H1 (cell line): Measurements from ENCODE around the gene RERG. TPM values are rescaled to one million over a fixed set of nuclear protein-coding genes. Genes with fewer than 3 reads are reported as not detected.

Source experiments
- CTCF ChIA-PET: fragments of 300-600 bp; sonication (Branson Sonifier 250); formaldehyde crosslinking; loops from one replicate; lab custom pipeline; 2021; ENCODE audit not compliant: partially characterized antibody; lab: Charles Lee
- POLR2A ChIA-PET: fragments of 300-600 bp; sonication (Branson Sonifier 250); formaldehyde crosslinking; loops from one replicate; lab custom pipeline; 2021; ENCODE audit warnings: inconsistent platforms; ENCODE audit not compliant: partially characterized antibody; lab: Charles Lee
- DNase-seq, 2 experiments: peaks; one replicate each; pipeline versions ENCODE4 v3.0.0 to v3.0.0-alpha.2; 2010 to 2022; ENCODE audit warnings: low spot score in 2 of 2, low read depth in 1 of 2, mixed read lengths in 1 of 2
- FAIRE-seq: peaks from 2 replicates; lab custom pipeline; 2011; peaks lifted over from hg19 to GRCh38; lab: Jason Lieb, UNC
- H2AFZ ChIP-seq: 2 replicates; pipeline ENCODE4 v1.8.1; 2012; ENCODE audit warnings: low read length, inconsistent platforms
- H2AK5ac ChIP-seq: 2 replicates; pipeline ENCODE4 v1.6.1; 2013; ENCODE audit warnings: low read depth, low read length
- H2BK120ac ChIP-seq: replicated peaks from 2 replicates; pipeline ENCODE3; 2013; ENCODE audit warnings: low read depth, low read length, inconsistent platforms
- H2BK12ac ChIP-seq: 2 replicates; pipeline ENCODE4 v1.6.1; 2013; ENCODE audit warnings: low read depth, low read length
- H2BK15ac ChIP-seq: 2 replicates; pipeline ENCODE4 v1.6.1; 2013; ENCODE audit warnings: low read length
- H2BK20ac ChIP-seq: 2 replicates; pipeline ENCODE4 v1.6.1; 2013; ENCODE audit warnings: low read length
- H2BK5ac ChIP-seq: 2 replicates; pipeline ENCODE4 v1.6.1; 2013; ENCODE audit warnings: low read depth, low read length
- H3K14ac ChIP-seq: 2 replicates; pipeline ENCODE4 v1.6.1; 2013; ENCODE audit warnings: inconsistent platforms; ENCODE audit not compliant: insufficient read length
- H3K18ac ChIP-seq: 2 replicates; pipeline ENCODE4 v1.6.1; 2013; ENCODE audit warnings: low read length; ENCODE audit errors: extremely low read depth
- H3K23ac ChIP-seq: 2 replicates; pipeline ENCODE4 v1.6.1; 2013; ENCODE audit warnings: inconsistent platforms; ENCODE audit not compliant: insufficient read length
- H3K23me2 ChIP-seq: 2 replicates; pipeline ENCODE4 v1.6.1; 2013; ENCODE audit warnings: low read depth, low read length
- H3K27ac ChIP-seq: 2 replicates; pipeline ENCODE4 v1.6.1; 2011; ENCODE audit warnings: low read depth, low read length, inconsistent platforms
- H3K27me3 ChIP-seq, 4 experiments: replicated peaks in 1 of 4; 1 replicate in 1 of 4; 2 replicates in 3 of 4; pipeline versions ENCODE4 v1.6.1 to v1.8.1; 2011 to 2013; ENCODE audit warnings: low read length in 3 of 4, mild to moderate bottlenecking in 3 of 4, inconsistent platforms in 2 of 4, mixed read lengths in 2 of 4, moderate library complexity in 1 of 4; ENCODE audit not compliant: control insufficient read depth in 3 of 4, insufficient read depth in 3 of 4; ENCODE audit errors: extremely low read depth in 1 of 4
- H3K36me3 ChIP-seq, 4 experiments: 2 replicates each; pipeline versions ENCODE4 v1.6.1 to v1.8.1; 2011 to 2013; ENCODE audit warnings: mild to moderate bottlenecking in 4 of 4, low read length in 3 of 4, moderate library complexity in 2 of 4, control low read depth in 1 of 4, inconsistent platforms in 1 of 4; ENCODE audit not compliant: insufficient read depth in 4 of 4, control insufficient read depth in 2 of 4
- H3K4ac ChIP-seq: replicated peaks from 2 replicates; pipeline ENCODE3; 2013; ENCODE audit warnings: low read length, low read depth, mixed read lengths, inconsistent platforms; ENCODE audit not compliant: insufficient read length
- H3K4me1 ChIP-seq, 4 experiments: replicated peaks in 1 of 4; 1 replicate in 1 of 4; 2 replicates in 3 of 4; pipeline versions ENCODE4 v1.6.1 to v1.8.1; 2011 to 2013; ENCODE audit warnings: low read length in 3 of 4, inconsistent platforms in 2 of 4, mixed read lengths in 1 of 4; ENCODE audit not compliant: insufficient read depth in 4 of 4, control insufficient read depth in 3 of 4
- H3K4me2 ChIP-seq, 2 experiments: 2 replicates each; pipeline versions ENCODE4 v1.6.1 to v1.8.1; 2011 to 2013; ENCODE audit warnings: low read depth in 2 of 2, low read length in 2 of 2, control low read depth in 1 of 2, inconsistent platforms in 1 of 2, mild to moderate bottlenecking in 1 of 2; ENCODE audit not compliant: insufficient read depth in 1 of 2
- H3K4me3 ChIP-seq, 4 experiments: fragments of 200-600, 300-600 bp in 1 of 4; sonication (generic), shearing (Covaris generic), sonication (Bioruptor Twin) in 1 of 4; 2 replicates each; pipeline versions ENCODE4 v1.5.1 to v1.8.1; 2011 to 2016; ENCODE audit warnings: low read length in 4 of 4, low read depth in 3 of 4, control low read depth in 2 of 4, inconsistent platforms in 2 of 4, mild to moderate bottlenecking in 2 of 4, mixed read lengths in 1 of 4, moderate library complexity in 1 of 4; ENCODE audit not compliant: insufficient read depth in 2 of 4; ENCODE audit errors: extremely low read depth in 1 of 4
- H3K56ac ChIP-seq: replicated peaks from 2 replicates; pipeline ENCODE3; 2013; ENCODE audit warnings: low read depth, mild to moderate bottlenecking, mixed read lengths, low read length, inconsistent platforms; ENCODE audit not compliant: insufficient read length
- H3K79me1 ChIP-seq: 2 replicates; pipeline ENCODE4 v1.6.1; 2013; ENCODE audit warnings: low read depth, low read length, control low read depth
- H3K79me2 ChIP-seq, 2 experiments: 2 replicates each; pipeline versions ENCODE4 v1.6.1 to v1.8.1; 2012 to 2013; ENCODE audit warnings: low read length in 2 of 2, mild to moderate bottlenecking in 2 of 2, inconsistent platforms in 1 of 2; ENCODE audit not compliant: insufficient read depth in 2 of 2, control insufficient read depth in 1 of 2
- H3K9ac ChIP-seq, 4 experiments: replicated peaks in 1 of 4; 1 replicate in 1 of 4; 2 replicates in 3 of 4; pipeline versions ENCODE4 v1.6.1 to v1.8.1; 2011 to 2013; ENCODE audit warnings: low read depth in 3 of 4, low read length in 3 of 4, control low read depth in 2 of 4, mild to moderate bottlenecking in 2 of 4, moderate library complexity in 2 of 4, inconsistent platforms in 1 of 4; ENCODE audit errors: extremely low read depth in 1 of 4
- H3K9me3 ChIP-seq, 2 experiments: 2 replicates each; pipeline versions ENCODE4 v1.6.1 to v1.8.1; 2012 to 2013; ENCODE audit warnings: mild to moderate bottlenecking in 2 of 2, moderate library complexity in 2 of 2, control low read depth in 1 of 2, inconsistent platforms in 1 of 2, low read depth in 1 of 2, low read length in 1 of 2, mixed read lengths in 1 of 2; ENCODE audit not compliant: insufficient read depth in 2 of 2
- H4K20me1 ChIP-seq, 2 experiments: replicated peaks in 1 of 2; 2 replicates each; pipeline versions ENCODE3 to v1.8.1; 2011 to 2013; ENCODE audit warnings: inconsistent platforms in 2 of 2, low read length in 2 of 2, mild to moderate bottlenecking in 1 of 2; ENCODE audit not compliant: insufficient read depth in 2 of 2, control insufficient read depth in 1 of 2
- H4K5ac ChIP-seq: 2 replicates; pipeline ENCODE4 v1.6.1; 2013; ENCODE audit warnings: low read length, low read depth, mixed read lengths, inconsistent platforms; ENCODE audit not compliant: insufficient read length
- H4K8ac ChIP-seq: 2 replicates; pipeline ENCODE4 v1.8.0; 2013; ENCODE audit warnings: mild to moderate bottlenecking, moderate library complexity, low read length, inconsistent platforms; ENCODE audit not compliant: insufficient read depth; ENCODE audit errors: extremely low read depth
- H4K91ac ChIP-seq: replicated peaks from 2 replicates; pipeline ENCODE3; 2013; ENCODE audit warnings: low read length, mixed read lengths, inconsistent platforms; ENCODE audit not compliant: insufficient read length
- BACH1 ChIP-seq: IDR thresholded peaks from 2 replicates; pipeline ENCODE4 v1.6.1; 2012; ENCODE audit warnings: low read length, improper control_type of control experiment
- CBX8 ChIP-seq: fragments of 300-800, 300-1000 bp; sonication (generic); IDR thresholded peaks from 2 replicates; pipeline ENCODE4 v1.7.1; 2016; ENCODE audit warnings: low read depth, low read length, borderline replicate concordance
- CHD2 ChIP-seq: IDR thresholded peaks from 2 replicates; pipeline ENCODE4 v1.6.1; 2012; ENCODE audit warnings: low read length, improper control_type of control experiment
- HDAC6 ChIP-seq: IDR thresholded peaks from one replicate; pipeline ENCODE4 v1.7.1; 2012; ENCODE audit warnings: low read depth, mild to moderate bottlenecking, inconsistent platforms, low read length, moderate library complexity
- JUN ChIP-seq: IDR thresholded peaks from 2 replicates; pipeline ENCODE4 v1.6.1; 2011; ENCODE audit warnings: low read depth, mild to moderate bottlenecking, improper control_type of control experiment, low read length
- KDM1A ChIP-seq: fragments of 200-600, 300-600 bp; sonication (generic); IDR thresholded peaks from 2 replicates; pipeline ENCODE4 v1.7.1; 2016; ENCODE audit warnings: mild to moderate bottlenecking, low read length, borderline replicate concordance
- KDM4A ChIP-seq: IDR thresholded peaks from one replicate; pipeline ENCODE4 v1.7.1; 2012; ENCODE audit warnings: low read depth, mild to moderate bottlenecking, moderate library complexity, low read length, inconsistent platforms; ENCODE audit not compliant: severe bottlenecking
- SIN3A ChIP-seq, 2 experiments: IDR thresholded peaks in 1 of 2; conservative IDR thresholded peaks in 1 of 2; 2 replicates each; pipeline ENCODE4 v1.6.1; 2011 to 2012; ENCODE audit warnings: low read length in 2 of 2, improper control_type of control experiment in 1 of 2, low read depth in 1 of 2, mild to moderate bottlenecking in 1 of 2
- SP1 ChIP-seq: IDR thresholded peaks from 2 replicates; pipeline ENCODE4 v1.6.1; 2011; ENCODE audit warnings: low read depth, low read length
- SRF ChIP-seq: IDR thresholded peaks from 2 replicates; pipeline ENCODE4 v1.6.1; 2011; ENCODE audit warnings: mild to moderate bottlenecking, low read depth, low read length, moderate library complexity
- TAF1 ChIP-seq: IDR thresholded peaks from 2 replicates; pipeline ENCODE4 v1.6.1; 2011; ENCODE audit warnings: mild to moderate bottlenecking, low read depth, low read length
- TAF7 ChIP-seq: optimal IDR thresholded peaks from 2 replicates; pipeline ENCODE3; 2011; ENCODE audit warnings: low read depth, mild to moderate bottlenecking, inconsistent platforms, low read length, moderate library complexity, borderline replicate concordance
- TBP ChIP-seq: IDR thresholded peaks from 2 replicates; pipeline ENCODE4 v1.6.1; 2011; ENCODE audit warnings: low read depth, low read length, improper control_type of control experiment
- TCF12 ChIP-seq: IDR thresholded peaks from 2 replicates; pipeline ENCODE4 v1.6.1; 2011; ENCODE audit warnings: low read depth, mild to moderate bottlenecking, low read length
- YY1 ChIP-seq: IDR thresholded peaks from 2 replicates; pipeline ENCODE4 v1.6.1; 2011; ENCODE audit warnings: low read depth, mild to moderate bottlenecking, low read length
- ZNF274 ChIP-seq: IDR thresholded peaks from 2 replicates; pipeline ENCODE4 v1.7.0; 2012; ENCODE audit warnings: low read length, borderline replicate concordance; ENCODE audit errors: extremely low read depth
- WGBS, 2 experiments: shearing (Covaris generic) in 1 of 2; methylation state at CpG; one replicate each; pipeline versions ENCODE4 v1.1.6 to v1.1.7; 2013 to 2015; ENCODE audit warnings: low lambda C conversion rate in 2 of 2, mixed read lengths in 2 of 2, inconsistent platforms in 1 of 2, low coverage in 1 of 2, missing lambda C conversion rate in 1 of 2; ENCODE audit not compliant: insufficient replicate concordance in 2 of 2, insufficient coverage in 1 of 2, insufficient read length in 1 of 2; ENCODE audit errors: extremely low coverage in 1 of 2, missing lambda C conversion rate in 1 of 2; 5-methylcytosine and 5-hydroxymethylcytosine counted together
- polyA plus RNA-seq, 7 experiments: library from polyadenylated mRNA; depleted of rRNA in 3 of 7; stranded (reverse) in 5 of 7; unstranded in 2 of 7; fragments of >200 nt in 5 of 7; fragments of 200-250 nt in 2 of 7; gene quantifications; 1 replicate in 5 of 7; 2 replicates in 1 of 7; 4 replicates in 1 of 7; pipeline versions ENCODE4 v1.2.1 to v1.2.3, GENCODE V29; 2011 to 2013; ENCODE audit warnings: missing spikeins in 2 of 7, mixed read lengths in 2 of 7
- total RNA-seq: library from RNA; stranded (reverse); fragmentation: NEBNext Ultra II Directional; extraction: Animal tissue kit (Norgen Biotek cat#: 25700); gene quantifications from 2 replicates; pipeline ENCODE4 v1.2.1, GENCODE V29; 2021

Gene RERG
- total and polyA plus RNA-seq, 2 of the 8 experiments (the other 6 are each of a cell fraction or from before 2014, with no cell fraction given), result 0.12 to 0.86 TPM

DNA sequence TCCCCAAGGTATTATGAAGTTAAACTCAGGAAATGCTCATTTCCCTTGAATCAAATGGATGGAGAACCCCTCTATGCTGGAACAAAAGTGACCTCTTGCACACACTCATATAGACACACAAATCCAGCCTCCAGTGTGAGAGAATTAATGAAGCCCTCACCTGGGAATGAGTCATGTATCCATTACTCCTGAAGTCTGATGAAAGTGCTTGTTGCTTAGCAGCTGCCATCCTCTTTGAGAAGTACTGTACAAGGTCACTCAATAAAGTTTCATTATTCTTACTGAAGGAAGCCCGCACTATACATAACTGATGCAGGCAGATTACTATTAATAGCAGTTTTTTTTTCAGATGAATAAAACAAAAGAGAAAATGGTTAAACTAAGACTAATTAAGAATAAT is 102.3 kb downstream of the RERG start:
- no peak overlapping the region for H2AK5ac ChIP-seq
- no peak overlapping the region for H2BK20ac ChIP-seq
- H3K18ac ChIP-seq, result no peak overlapping the region
- no peak overlapping the region for H2BK5ac ChIP-seq
- H3K4me1 ChIP-seq, result no peaks in the 10 kb centered on the region
- no peaks in the 10 kb centered on the region for H4K20me1 ChIP-seq
- H3K4me3 ChIP-seq, result no peak overlapping the region
- CTCF ChIA-PET, result interaction anchor here (1.0 kb wide), 1 partner anchor 102 kb away, joined by 3 read pairs; the partner anchor contains the start of gene RERG
- no peaks in the 10 kb centered on the region for H3K79me1 ChIP-seq
- H3K36me3 ChIP-seq, result no peaks in the 10 kb centered on the region
- DNase-seq (no peak), FAIRE-seq (no peak)
- H3K23ac ChIP-seq, result no peak overlapping the region
- no peak overlapping the region for H3K27ac ChIP-seq
- H3K56ac ChIP-seq, result no peak overlapping the region
- H3K27me3 ChIP-seq, result no peaks in the 10 kb centered on the region
- H3K23me2 ChIP-seq, result no peaks in the 10 kb centered on the region
- no peak overlapping the region for H2BK120ac ChIP-seq
- H3K14ac ChIP-seq, result no peak overlapping the region
- no peak overlapping the region for H3K9ac ChIP-seq
- H2AFZ ChIP-seq, result no peak overlapping the region
- H4K5ac ChIP-seq, result no peak overlapping the region
- H4K91ac ChIP-seq, result no peak overlapping the region
- WGBS, 2 experiments, result 52% methylated on average over 1 of the region's 1 CpG; no CpG with 5 or more reads in 1 of the 2 experiments
- no peak overlapping the region for H4K8ac ChIP-seq
- no peak overlapping the region for H2BK15ac ChIP-seq
- H2BK12ac ChIP-seq, result no peak overlapping the region
- H3K4me2 ChIP-seq, result no peak overlapping the region
- H3K4ac ChIP-seq, result no peak overlapping the region
- H3K79me2 ChIP-seq, result no peaks in the 10 kb centered on the region
- H3K9me3 ChIP-seq, result no peaks in the 10 kb centered on the region
- POLR2A ChIA-PET, result no interaction called here
- TF ChIP-seq CBX8, result no peak
- no peak for TF ChIP-seq SP1
- TF ChIP-seq JUN, result no peak
- no peak for TF ChIP-seq SIN3A (conservative IDR thresholded peaks at IDR 0.05 in 1 of 2, IDR thresholded peaks at IDR 0.05 in 1 of 2; ENCODE audit: low read depth in 1 of 2, low read length in 2 of 2)
- no peak for TF ChIP-seq KDM4A
- no peak for TF ChIP-seq KDM1A
- TF ChIP-seq HDAC6, result no peak
- TF ChIP-seq TBP, result no peak
- TF ChIP-seq SRF, result no peak
- no peak for TF ChIP-seq YY1
- TF ChIP-seq TAF1, result no peak
- no peak for TF ChIP-seq TAF7
- TF ChIP-seq BACH1, result no peak
- TF ChIP-seq CHD2, result no peak
- no peak for TF ChIP-seq ZNF274
- no peak for TF ChIP-seq TCF12
